Cardiac fibroblast (primary cell): ENCODE results near the gene SNX24.

ENCODE experiments used
- DNase-seq, 2 donors: peaks; one replicate each; pipeline versions ENCODE4 v3.0.0 to v3.0.0-alpha.2; 2010; ENCODE audit warnings: low read depth in 2 of 2
- H3K4me3 ChIP-seq, 2 donors: replicated peaks in 1 of 2; 1 replicate in 1 of 2; 2 replicates in 1 of 2; pipeline ENCODE4 v1.5.1; 2011; ENCODE audit warnings: low read depth in 2 of 2, low read length in 2 of 2, mild to moderate bottlenecking in 2 of 2, moderate library complexity in 1 of 2
- CTCF ChIP-seq: IDR thresholded peaks from one replicate; pipeline ENCODE4 v1.5.1; 2011; ENCODE audit warnings: low read depth, mild to moderate bottlenecking, low read length, inconsistent platforms

The SNX24 gene

GRCh38 chr5:123051206-123051605, 205.8 kb downstream of the SNX24 start:
- TF ChIP-seq CTCF: no peak
- H3K4me3 ChIP-seq: no peak overlapping the region
- DNase-seq: no peak
